Heart left ventricle (tissue), 13 donors: ENCODE results near the gene GZMA.

Experiments
- CTCF ChIP-seq, 12 donors: fragments of 200-600 bp; sonication (generic) in 4 of 12; IDR thresholded peaks; one replicate each; pipeline versions ENCODE4 v1.5.0 to v1.8.0; 2018 to 2022; ENCODE audit warnings: antibody characterized with exemption in 12 of 12, mild to moderate bottlenecking in 5 of 12
- POLR2A ChIP-seq, 2 donors: fragments of 450-650 bp; IDR thresholded peaks; one replicate each; pipeline ENCODE4 v1.6.1; 2017; ENCODE audit warnings: antibody characterized with exemption in 2 of 2, mild to moderate bottlenecking in 2 of 2, moderate library complexity in 2 of 2
- donor health status: ischemic (EF 13 %, LVEDD 7.1; RV severe dilation, severe dysfunction).
- donor health status: DM: no; HTN: yes; CAD: no.
- donor health status: DM: no; HTN: no; CAD: no.
- donor health status: ischemic (EF 25% LVEDD 6.9; RV normal size, moderate dysfunction).
- donor health status: ischemic (EF 25% LVEDD 5.7; RV mildly dilated, moderate dysfunction).
- donor health status: ischemic (EF 35%, LVEDD 5.7; RV mildly dilated, moderate dysfunction).
- donor health status: nonischemic (EF 11% LVEDD 7.7; RV severe dilation, severe dysfunction).
- donor health status: DM: yes; HTN: yes; CAD: no.
- donor health status: PGD.
- donor health status: ischemic (EF 29% LVEDD 5.4; RV normal size, mild dysfunction).
- donor health status: nonischemic (EF 23%, LVEDD 6.1; RV moderate dilation, normal function).

GRCh38 chr5:55096861-55097260 lies 5.6 kb upstream of the GZMA start:
- TF ChIP-seq CTCF (IDR thresholded peaks at IDR 0.05) (no peak), POLR2A (IDR thresholded peaks at IDR 0.05) (no peak)
